Tongue (tissue), 2 donors: ENCODE measurements around the gene PSMD2. TPM values are rescaled to one million over a fixed set of nuclear protein-coding genes. Genes with fewer than 3 reads are reported as not detected.
A peak's percentile ranks its signal among the peaks of the same experiment; 100 is the strongest.

Experiments used
- DNase-seq: peaks from one replicate; pipeline ENCODE4 v3.0.0-alpha.2; 2015
- total RNA-seq: library from RNA; depleted of rRNA; stranded (reverse); fragments of >200 nt; gene quantifications from one replicate; pipeline ENCODE4 v1.2.3, GENCODE V29; 2014

The PSMD2 gene
- total RNA-seq, 1 donor from 2014 or later: 280 TPM

- no peak for DNase-seq
Measured at GRCh38 chr3:184317201-184317600, 18.2 kb downstream of the PSMD2 start.

- peak; percentile 86 for DNase-seq
Measured at GRCh38 chr3:184320104-184320445, 21.0 kb downstream of the PSMD2 start.

DNA sequence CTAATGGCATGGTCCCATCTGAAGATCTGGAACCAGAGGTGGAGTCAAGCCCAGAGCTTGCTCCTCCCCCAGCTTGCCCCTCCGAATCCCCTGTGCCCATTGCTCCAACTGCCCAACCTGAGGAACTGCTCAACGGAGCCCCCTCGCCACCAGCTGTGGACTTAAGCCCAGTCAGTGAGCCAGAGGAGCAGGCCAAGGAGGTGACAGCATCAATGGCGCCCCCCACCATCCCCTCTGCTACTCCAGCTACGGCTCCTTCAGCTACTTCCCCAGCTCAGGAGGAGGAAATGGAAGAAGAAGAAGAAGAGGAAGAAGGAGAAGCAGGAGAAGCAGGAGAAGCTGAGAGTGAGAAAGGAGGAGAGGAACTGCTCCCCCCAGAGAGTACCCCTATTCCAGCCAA, 22.6 kb downstream of the PSMD2 start:
- DNase-seq: no peak

GRCh38 chr3:184322731-184323487, 23.9 kb downstream of the PSMD2 start:
- no peak for DNase-seq

- DNase-seq: no peak
Measured at GRCh38 chr3:184323696-184324095, 24.7 kb downstream of the PSMD2 start.

DNA sequence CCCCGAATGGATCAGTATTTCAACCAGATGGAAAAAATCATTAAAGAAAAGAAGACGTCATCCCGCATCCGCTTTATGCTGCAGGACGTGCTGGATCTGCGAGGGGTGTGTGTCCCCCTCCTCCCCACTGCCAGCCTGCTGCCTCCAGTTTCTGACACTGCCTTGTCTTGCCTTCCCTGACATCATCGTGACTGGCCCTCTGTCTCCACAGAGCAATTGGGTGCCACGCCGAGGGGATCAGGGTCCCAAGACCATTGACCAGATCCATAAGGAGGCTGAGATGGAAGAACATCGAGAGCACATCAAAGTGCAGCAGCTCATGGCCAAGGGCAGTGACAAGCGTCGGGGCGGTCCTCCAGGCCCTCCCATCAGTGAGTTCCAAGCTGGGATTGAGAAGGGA, 26.2 kb downstream of the PSMD2 start:
- DNase-seq: no peak

GRCh38 chr3:184325715-184326369, 26.8 kb downstream of the PSMD2 start:
- DNase-seq: no peak

DNA sequence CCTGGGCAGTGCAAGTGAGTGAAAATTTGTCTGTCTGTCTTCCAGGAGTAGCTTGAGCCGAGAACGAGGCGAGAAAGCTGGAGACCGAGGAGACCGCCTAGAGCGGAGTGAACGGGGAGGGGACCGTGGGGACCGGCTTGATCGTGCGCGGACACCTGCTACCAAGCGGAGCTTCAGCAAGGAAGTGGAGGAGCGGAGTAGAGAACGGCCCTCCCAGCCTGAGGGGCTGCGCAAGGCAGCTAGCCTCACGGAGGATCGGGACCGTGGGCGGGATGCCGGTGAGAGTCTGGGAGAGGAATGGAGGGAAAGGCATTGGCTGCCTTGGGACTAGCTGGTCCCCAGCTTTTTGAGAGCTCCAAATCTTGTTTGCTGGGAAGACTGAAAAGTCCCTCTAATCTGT, 28.1 kb downstream of the PSMD2 start:
- DNase-seq: no peak

- DNase-seq: no peak
Measured at GRCh38 chr3:184328516-184328915, 29.5 kb downstream of the PSMD2 start.

DNA sequence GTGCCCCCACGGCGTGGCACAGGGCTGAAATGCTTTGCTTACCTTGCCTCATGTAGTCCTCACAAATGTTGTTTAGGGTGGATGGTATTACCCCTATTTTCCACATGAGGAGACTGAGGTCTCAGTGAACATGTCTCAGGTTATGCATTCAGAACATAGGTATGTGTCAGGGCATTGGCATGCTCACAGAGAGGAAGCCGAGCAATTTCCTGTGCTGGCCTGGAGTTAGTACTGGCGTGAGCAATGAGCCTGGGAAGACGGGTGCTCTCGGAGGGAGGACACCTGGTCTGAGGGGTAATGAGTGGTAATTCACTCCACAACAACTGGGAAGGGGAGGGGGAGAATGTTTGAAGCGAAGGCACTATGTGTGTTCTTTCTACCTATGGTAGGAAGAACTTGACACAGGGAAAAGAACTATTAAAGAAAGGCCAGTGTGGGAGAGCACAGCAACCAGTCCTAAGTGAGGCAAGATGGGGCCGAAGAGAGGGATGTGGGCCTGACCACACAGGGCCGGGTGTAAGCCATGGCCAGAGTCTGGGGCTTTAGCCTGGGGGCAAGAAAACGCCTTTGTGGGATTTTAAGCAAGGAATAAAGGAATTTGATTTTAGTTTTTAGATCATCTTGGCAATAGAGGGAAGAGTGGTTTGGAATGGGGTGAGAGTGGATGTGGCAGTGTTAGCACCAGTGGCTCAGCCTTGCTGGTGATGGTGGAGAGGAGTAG, 33.5 kb downstream of the PSMD2 start:
- DNase-seq: no peak

- DNase-seq: no peak
Measured at GRCh38 chr3:184333190-184333589, 34.1 kb downstream of the PSMD2 start.

DNA sequence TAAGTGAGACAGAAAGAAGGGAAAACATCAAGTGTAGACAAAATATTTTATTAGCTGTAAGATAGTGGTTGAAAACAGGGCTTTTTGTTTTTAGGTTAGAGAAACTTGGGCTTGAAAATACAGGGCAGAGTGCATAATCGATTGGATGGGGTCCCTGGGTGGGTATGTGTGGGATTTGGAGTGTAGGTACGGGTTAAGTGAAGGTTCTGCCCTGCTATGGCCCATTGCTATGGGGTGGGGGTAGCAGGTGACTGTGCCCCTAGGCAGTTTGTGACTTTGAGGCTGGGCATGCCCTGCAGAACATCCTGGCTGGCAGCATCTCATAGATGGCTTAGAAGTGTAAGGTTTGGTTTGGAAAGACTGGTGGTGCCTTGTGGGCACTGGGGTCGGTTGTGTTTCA, 34.7 kb downstream of the PSMD2 start:
- DNase-seq: no peak

DNA sequence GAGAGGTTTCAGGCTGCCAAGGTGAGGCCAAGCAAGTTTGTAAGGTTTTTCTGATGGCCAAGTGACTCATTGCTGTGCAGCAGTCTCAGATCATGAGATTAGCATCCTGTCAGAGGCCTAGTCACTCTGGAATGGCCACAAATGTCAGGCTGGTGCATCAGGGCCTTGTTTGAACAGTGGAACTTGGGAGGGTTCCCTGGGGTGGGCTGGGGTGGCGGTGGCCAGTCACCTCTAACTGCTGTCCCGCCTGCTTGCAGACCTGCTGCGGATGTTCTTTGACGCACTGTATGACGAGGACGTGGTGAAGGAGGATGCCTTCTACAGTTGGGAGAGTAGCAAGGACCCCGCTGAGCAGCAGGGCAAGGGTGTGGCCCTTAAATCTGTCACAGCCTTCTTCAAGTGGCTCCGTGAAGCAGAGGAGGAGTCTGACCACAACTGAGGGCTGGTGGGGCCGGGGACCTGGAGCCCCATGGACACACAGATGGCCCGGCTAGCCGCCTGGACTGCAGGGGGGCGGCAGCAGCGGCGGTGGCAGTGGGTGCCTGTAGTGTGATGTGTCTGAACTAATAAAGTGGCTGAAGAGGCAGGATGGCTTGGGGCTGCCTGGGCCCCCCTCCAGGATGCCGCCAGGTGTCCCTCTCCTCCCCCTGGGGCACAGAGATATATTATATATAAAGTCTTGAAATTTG, 35.6 kb downstream of the PSMD2 start:
- no peak for DNase-seq

GRCh38 chr3:184335291-184335660, 36.2 kb downstream of the PSMD2 start:
- DNase-seq: no peak

GRCh38 chr3:184335661-184336546, 36.9 kb downstream of the PSMD2 start:
- DNase-seq: peak; percentile 93

GRCh38 chr3:184336547-184337398, 37.7 kb downstream of the PSMD2 start:
- peak; percentile 75 for DNase-seq

DNA sequence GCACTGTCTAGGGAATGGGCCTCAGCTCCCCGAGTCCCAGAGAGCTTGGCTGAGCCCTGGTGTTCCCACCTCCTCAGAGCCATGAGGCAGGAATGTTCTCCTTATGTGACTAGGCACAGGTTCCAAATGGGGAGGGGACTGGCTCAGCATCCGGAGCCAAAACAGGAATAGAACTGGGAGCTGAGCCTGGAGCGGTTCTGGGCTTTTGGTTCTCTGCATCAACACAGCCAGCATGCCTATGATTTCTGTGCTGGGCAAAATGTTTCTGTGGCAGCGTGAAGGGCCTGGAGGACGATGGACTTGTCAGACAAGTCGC, 38.3 kb downstream of the PSMD2 start, which contains the start of gene FAM131A:
Gene FAM131A, plus strand, starts transcription at position 202 of the 316 bp plus-strand sequence. Its CDS starts 31 bp downstream, at position 233.
- peak; percentile 83 for DNase-seq

GRCh38 chr3:184337981-184338380, 38.9 kb downstream of the PSMD2 start:
- DNase-seq: no peak

- peak; percentile 92 for DNase-seq
Measured at GRCh38 chr3:184338511-184338945, 39.5 kb downstream of the PSMD2 start.

DNA sequence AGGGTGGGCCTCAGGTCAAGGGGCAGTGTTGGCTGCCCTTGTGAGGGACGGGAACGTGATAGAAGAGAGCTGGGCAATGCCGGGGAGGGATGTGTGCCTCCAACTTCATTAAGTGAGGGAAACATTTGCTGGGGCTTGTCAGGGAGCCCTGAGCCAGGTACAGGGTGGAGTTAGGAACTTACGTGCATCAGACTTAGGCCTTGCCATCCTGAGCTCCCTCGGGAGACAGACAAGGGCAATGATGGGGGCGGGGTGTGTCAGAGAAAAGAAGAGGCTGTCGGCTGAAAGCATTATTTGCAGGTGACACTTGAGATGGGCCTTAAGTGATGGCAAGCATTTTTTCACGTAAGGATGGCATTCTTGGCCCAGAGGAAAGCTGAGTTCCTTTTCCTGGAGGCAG, 40.0 kb downstream of the PSMD2 start:
- DNase-seq: no peak
